GM13977 (cell line): ENCODE results near the gene SMPD1.

Experiments
- DNase-seq: peaks from one replicate; pipeline ENCODE4 v3.0.0; 2012; ENCODE audit warnings: low spot score
- CTCF ChIP-seq: IDR thresholded peaks from 2 replicates; pipeline ENCODE4 v1.5.1; 2012; ENCODE audit warnings: mild to moderate bottlenecking, control low read depth; ENCODE audit not compliant: insufficient read depth; ENCODE audit errors: extremely low read depth, missing control alignments
- in situ Hi-C: fragments of 300-500 bp; cut with MboI; formaldehyde crosslinking; loops from one replicate; pipeline ENCODE4 v1.12.0; 2022; ENCODE audit warnings: low sequenced_read_pairs, low pct_unique_long_range_greater_than_20kb, mixed read lengths, inconsistent platforms; ENCODE audit not compliant: unreplicated experiment

Gene SMPD1

GRCh38 chr11:6365659-6366058 lies 24.6 kb upstream of the SMPD1 start:
- no peak for TF ChIP-seq CTCF
- in situ Hi-C loops = no loop called here
- no peak for DNase-seq

GRCh38 chr11:6371825-6372224 lies 18.4 kb upstream of the SMPD1 start:
- in situ Hi-C loops = no loop called here
- TF ChIP-seq CTCF = no peak
- DNase-seq = no peak

- in situ Hi-C loops = no loop called here
- no peak for TF ChIP-seq CTCF
- DNase-seq = no peak
Measured at GRCh38 chr11:6377902-6378639, 12.2 kb upstream of the SMPD1 start.

GRCh38 chr11:6378640-6378989 lies 11.7 kb upstream of the SMPD1 start:
- TF ChIP-seq CTCF = no peak
- no peak for DNase-seq
- in situ Hi-C loops = no loop called here

- DNase-seq = no peak
- in situ Hi-C loops = loop anchor here (10.0 kb wide), 1 partner anchor 60 kb away; the partner anchor contains the start of gene HPX
- TF ChIP-seq CTCF = no peak
Measured at GRCh38 chr11:6385046-6385777, 5.1 kb upstream of the SMPD1 start.

- TF ChIP-seq CTCF = no peak
- in situ Hi-C loops = loop anchor here (10.0 kb wide), 1 partner anchor 57 kb away; the partner anchor contains the start of gene HPX
- DNase-seq = no peak
Measured at GRCh38 chr11:6387811-6388599, 2.3 kb upstream of the SMPD1 start.
